Thoracic aorta endothelial cell (primary cell): ENCODE results near the gene CHST9. TPM values are rescaled to one million over a fixed set of nuclear protein-coding genes. Genes with fewer than 3 reads are reported as not detected.

ENCODE experiments used
- total RNA-seq: library from RNA; depleted of rRNA; stranded (reverse); fragments of >200 nt; gene quantifications from 2 replicates; pipeline ENCODE4 v1.2.3, GENCODE V29; 2012

Gene CHST9, protein sequence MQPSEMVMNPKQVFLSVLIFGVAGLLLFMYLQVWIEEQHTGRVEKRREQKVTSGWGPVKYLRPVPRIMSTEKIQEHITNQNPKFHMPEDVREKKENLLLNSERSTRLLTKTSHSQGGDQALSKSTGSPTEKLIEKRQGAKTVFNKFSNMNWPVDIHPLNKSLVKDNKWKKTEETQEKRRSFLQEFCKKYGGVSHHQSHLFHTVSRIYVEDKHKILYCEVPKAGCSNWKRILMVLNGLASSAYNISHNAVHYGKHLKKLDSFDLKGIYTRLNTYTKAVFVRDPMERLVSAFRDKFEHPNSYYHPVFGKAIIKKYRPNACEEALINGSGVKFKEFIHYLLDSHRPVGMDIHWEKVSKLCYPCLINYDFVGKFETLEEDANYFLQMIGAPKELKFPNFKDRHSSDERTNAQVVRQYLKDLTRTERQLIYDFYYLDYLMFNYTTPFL
- total RNA-seq = not detected in 2 replicates

DNA sequence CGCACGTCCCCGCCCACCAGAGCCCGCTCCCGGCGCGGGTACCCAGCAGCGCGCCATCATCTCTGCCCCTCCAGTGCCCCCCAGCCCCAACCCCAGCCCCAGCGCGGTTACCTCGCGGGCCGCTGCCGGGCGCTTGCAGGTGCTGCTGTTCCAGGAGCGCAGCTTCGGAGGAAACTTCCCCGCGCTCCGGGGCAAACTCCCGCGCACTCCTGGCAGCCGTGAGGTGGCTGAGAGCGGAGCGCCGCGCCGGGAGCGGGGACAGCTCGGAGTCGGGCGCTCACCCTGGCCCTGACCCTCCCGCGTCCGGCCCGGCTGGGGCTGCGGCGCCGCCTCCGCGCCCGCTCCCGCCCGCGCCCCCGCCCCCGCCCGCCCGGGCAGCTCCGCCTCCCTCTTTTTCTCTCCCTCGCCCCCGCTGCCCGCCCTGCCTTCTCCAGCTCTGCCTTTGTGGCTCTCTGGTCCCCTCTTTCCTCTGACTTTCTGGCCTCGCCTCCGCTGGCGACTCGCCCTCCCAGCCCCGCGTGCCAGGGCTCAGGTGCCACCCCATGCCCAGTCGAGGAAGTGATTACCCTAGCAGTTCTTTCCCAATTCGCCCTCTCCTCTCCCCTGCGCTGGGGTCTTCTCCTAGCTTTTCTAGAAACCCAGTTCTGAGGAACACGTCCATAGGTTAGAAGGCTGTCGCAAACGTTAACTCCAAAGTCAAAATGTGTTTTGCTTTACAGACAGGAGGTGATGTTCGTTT is at the start of gene CHST9:
TSS of gene CHST9 (minus strand) at position 284 of the 739 bp plus-strand sequence. CDS start 42,499 bp downstream, outside the sequence.

DNA sequence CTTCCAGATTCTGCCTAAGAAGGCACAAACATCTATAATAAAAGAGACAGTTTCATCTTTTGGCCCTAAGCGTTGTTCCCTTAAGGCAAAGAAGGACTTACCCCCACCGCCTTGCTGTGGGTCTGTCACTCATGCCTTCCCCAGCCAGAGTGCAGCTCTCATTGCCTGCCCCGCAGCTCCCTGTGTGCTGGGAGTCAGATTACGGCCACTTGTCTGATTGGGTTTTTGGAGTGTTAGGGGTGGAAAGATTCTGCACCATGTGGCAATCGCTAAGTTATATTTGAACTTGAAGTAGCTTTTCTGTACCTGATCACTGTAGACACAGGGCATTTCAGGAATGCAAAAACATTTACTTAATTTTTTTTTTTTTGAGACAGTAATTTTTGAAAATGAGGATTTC is 319.6 kb downstream of the CHST9 start, which contains the start of gene AQP4:
TSS of gene AQP4 (minus strand) at position 151 of the 400 bp plus-strand sequence. CDS start at position 133, 18 bp downstream.

